T-helper 2 cell treated with Interferon-gamma antibody and Interleukin-4, amounts not matched to agents 5 μg/mL and 100 μg/mL, for 36 hours (primary cell): ENCODE data around the gene HNRNPL.
"Not testable (repeated sequence)": the region's sequence is repeated elsewhere in the genome, so short reads cannot be mapped to it uniquely, and the experiment has no call there.

Experiments
- DNase-seq: peaks from one replicate; pipeline ENCODE4 v3.0.0; 2021; ENCODE audit warnings: low spot score
- H3K27ac Mint-ChIP-seq: one replicate; pipeline ENCODE4 v1.8.0; 2021; ENCODE audit warnings: mild to moderate bottlenecking, mixed read lengths
- H3K27me3 Mint-ChIP-seq: one replicate; pipeline ENCODE4 v1.8.0; 2021; ENCODE audit warnings: low read depth, mixed read lengths
- H3K36me3 Mint-ChIP-seq: one replicate; pipeline ENCODE4 v1.8.0; 2021; ENCODE audit warnings: low read depth, mixed read lengths
- H3K4me1 Mint-ChIP-seq: one replicate; pipeline ENCODE4 v1.8.0; 2021; ENCODE audit warnings: low read depth, mixed read lengths
- H3K4me3 Mint-ChIP-seq: one replicate; pipeline ENCODE4 v1.8.0; 2022; ENCODE audit warnings: mild to moderate bottlenecking, moderate library complexity, mixed read lengths
- H3K9me3 Mint-ChIP-seq: one replicate; pipeline ENCODE4 v1.8.0; 2021; ENCODE audit warnings: mixed read lengths

Gene HNRNPL

DNA sequence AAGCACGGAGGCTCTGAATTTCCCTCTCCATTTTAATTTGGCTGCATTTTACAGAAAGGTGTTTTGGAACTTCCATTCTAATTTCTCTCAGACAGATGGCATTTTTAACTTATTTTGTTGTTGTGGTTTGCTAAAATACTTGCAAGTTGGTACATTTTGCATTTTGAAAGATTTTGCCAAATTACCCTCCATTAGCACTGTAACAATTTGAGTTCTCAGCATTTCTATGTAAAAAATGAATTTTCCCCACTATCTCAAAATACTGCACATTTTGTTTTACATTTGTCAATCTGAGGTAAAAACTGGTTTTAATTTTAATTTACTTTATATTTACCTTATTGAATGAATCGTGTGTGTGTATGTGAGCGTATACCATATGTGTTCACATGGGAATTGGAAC, 7.0 kb upstream of the HNRNPL start:
- no peaks in the 10 kb centered on the region for H3K36me3 Mint-ChIP-seq
- no peak for DNase-seq
- no peaks in the 10 kb centered on the region for H3K27me3 Mint-ChIP-seq
- H3K9me3 Mint-ChIP-seq, result peaks cover 4% of the 10 kb centered on the region
- H3K27ac Mint-ChIP-seq, result peak overlapping the region; percentile 74
- H3K4me1 Mint-ChIP-seq, result peaks cover 21% of the 10 kb centered on the region
- H3K4me3 Mint-ChIP-seq, result peak overlapping the region; percentile 54

GRCh38 chr19:38855751-38856150, 6.0 kb upstream of the HNRNPL start:
- peaks cover 25% of the 10 kb centered on the region for H3K4me1 Mint-ChIP-seq
- not testable (repeated sequence) for H3K4me3 Mint-ChIP-seq, H3K36me3 Mint-ChIP-seq, H3K9me3 Mint-ChIP-seq, H3K27me3 Mint-ChIP-seq, H3K27ac Mint-ChIP-seq, DNase-seq

- not testable (repeated sequence) for H3K36me3 Mint-ChIP-seq, H3K4me3 Mint-ChIP-seq, H3K27me3 Mint-ChIP-seq, DNase-seq, H3K9me3 Mint-ChIP-seq, H3K27ac Mint-ChIP-seq
- peaks cover 26% of the 10 kb centered on the region for H3K4me1 Mint-ChIP-seq
Observed at GRCh38 chr19:38854961-38855360, 5.2 kb upstream of the HNRNPL start.

GRCh38 chr19:38853214-38853613, 3.4 kb upstream of the HNRNPL start:
- Mint-ChIP-seq H3K27me3 (no peaks in the 10 kb centered on the region), H3K4me1 (peaks cover 30% of the 10 kb centered on the region), H3K27ac (peak overlapping the region; percentile 97), H3K36me3 (peaks cover 10% of the 10 kb centered on the region), H3K4me3 (peak overlapping the region; percentile 95), H3K9me3 (peaks cover 4% of the 10 kb centered on the region)
- no peak for DNase-seq

GRCh38 chr19:38852231-38853044, 2.7 kb upstream of the HNRNPL start:
- Mint-ChIP-seq H3K27ac (peak overlapping the region; percentile 97), H3K27me3 (no peaks in the 10 kb centered on the region), H3K36me3 (peaks cover 17% of the 10 kb centered on the region), H3K9me3 (peaks cover 4% of the 10 kb centered on the region), H3K4me3 (peak overlapping the region; percentile 95), H3K4me1 (peaks cover 34% of the 10 kb centered on the region)
- peak; percentile 70 for DNase-seq

DNA sequence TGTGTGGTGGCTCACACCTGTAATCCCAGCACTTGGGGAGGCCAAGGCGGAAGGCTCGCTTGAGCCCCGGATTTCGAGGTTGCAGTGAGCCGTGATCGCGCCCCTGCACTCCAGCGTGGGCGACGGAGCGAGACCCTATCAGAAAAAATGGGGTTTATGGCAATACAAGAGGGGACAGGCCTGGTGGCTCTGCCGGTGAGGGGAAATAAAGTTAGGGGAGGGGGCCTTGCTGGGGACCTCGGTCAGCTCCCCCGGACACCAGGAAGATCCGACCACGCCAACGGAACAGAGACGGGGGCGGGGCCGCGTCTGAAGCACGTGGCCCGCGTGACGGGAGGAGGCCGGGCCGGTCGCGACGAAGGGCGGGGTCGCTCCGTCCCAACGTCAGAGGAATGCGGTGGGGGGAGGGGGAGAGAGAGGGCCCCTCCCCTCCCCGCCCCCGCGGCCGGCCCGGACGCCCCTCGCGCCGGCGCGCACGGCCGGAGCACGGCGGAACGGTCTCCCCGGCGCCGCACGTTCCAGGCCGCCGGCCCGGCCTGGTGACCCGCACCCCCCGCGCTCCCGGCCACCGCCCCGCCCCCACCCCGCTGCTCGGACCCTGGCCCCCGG, 1.9 kb upstream of the HNRNPL start:
- H3K27me3 Mint-ChIP-seq, result no peaks in the 10 kb centered on the region
- peaks cover 25% of the 10 kb centered on the region for H3K36me3 Mint-ChIP-seq
- H3K4me3 Mint-ChIP-seq, result peak overlapping the region; percentile 86
- peak; percentile 92 for DNase-seq
- peak overlapping the region; percentile 100 for H3K27ac Mint-ChIP-seq
- peaks cover 36% of the 10 kb centered on the region for H3K4me1 Mint-ChIP-seq
- H3K9me3 Mint-ChIP-seq, result peaks cover 3% of the 10 kb centered on the region

DNA sequence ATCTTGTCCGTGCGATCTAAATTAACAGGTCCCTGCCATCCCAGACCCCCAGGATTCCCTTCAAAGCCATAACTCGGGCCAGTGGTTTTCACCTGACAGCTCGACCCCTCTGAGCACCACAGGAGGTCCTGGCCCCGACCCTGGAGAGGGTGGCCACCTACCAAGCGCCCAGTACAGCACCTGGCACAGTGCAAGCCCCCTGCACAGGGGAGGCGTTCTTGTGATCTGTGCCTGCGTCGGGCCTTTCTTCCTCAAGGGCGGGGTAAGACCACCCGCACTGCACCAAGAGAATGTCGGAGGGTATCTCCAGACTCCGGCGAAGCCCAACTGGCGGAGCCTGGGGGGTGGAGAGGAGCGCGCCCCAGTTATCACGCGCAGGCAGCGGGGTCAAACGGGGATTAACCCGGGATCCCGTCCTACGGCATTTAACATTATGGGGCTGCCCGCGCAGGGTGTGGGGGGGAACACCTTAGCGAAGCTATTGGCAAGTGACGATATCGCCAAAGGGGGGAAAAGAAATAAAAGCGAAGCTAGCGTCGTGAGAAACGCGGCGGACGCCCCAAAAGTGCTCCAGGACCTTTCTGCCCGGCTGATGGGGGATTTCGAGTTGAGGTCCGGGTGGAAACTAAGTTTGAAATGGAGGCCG, 1.3 kb upstream of the HNRNPL start:
- H3K27ac Mint-ChIP-seq, result peak overlapping the region; percentile 100
- DNase-seq, result no peak
- peak overlapping the region; percentile 86 for H3K4me3 Mint-ChIP-seq
- peaks cover 29% of the 10 kb centered on the region for H3K36me3 Mint-ChIP-seq
- H3K9me3 Mint-ChIP-seq, result no peaks in the 10 kb centered on the region
- H3K4me1 Mint-ChIP-seq, result peaks cover 37% of the 10 kb centered on the region
- H3K27me3 Mint-ChIP-seq, result no peaks in the 10 kb centered on the region

GRCh38 chr19:38850436-38850975, 720 bp upstream of the HNRNPL start:
- Mint-ChIP-seq H3K36me3 (peaks cover 35% of the 10 kb centered on the region), H3K4me3 (peak overlapping the region; percentile 86), H3K27me3 (no peaks in the 10 kb centered on the region), H3K4me1 (peaks cover 43% of the 10 kb centered on the region), H3K9me3 (no peaks in the 10 kb centered on the region), H3K27ac (peak overlapping the region; percentile 100)
- DNase-seq, result no peak

- H3K4me1 Mint-ChIP-seq, result peaks cover 49% of the 10 kb centered on the region
- peaks cover 45% of the 10 kb centered on the region for H3K36me3 Mint-ChIP-seq
- no peaks in the 10 kb centered on the region for H3K9me3 Mint-ChIP-seq
- H3K27ac Mint-ChIP-seq, result peak overlapping the region; percentile 100
- H3K27me3 Mint-ChIP-seq, result no peaks in the 10 kb centered on the region
- H3K4me3 Mint-ChIP-seq, result peak overlapping the region; percentile 96
- DNase-seq, result peak; percentile 97
Observed at GRCh38 chr19:38849147-38849859, 483 bp downstream of the HNRNPL start.

- no peak for DNase-seq
- H3K4me1 Mint-ChIP-seq, result peaks cover 56% of the 10 kb centered on the region
- peaks cover 53% of the 10 kb centered on the region for H3K36me3 Mint-ChIP-seq
- H3K27ac Mint-ChIP-seq, result peak overlapping the region; percentile 100
- H3K27me3 Mint-ChIP-seq, result no peaks in the 10 kb centered on the region
- H3K9me3 Mint-ChIP-seq, result no peaks in the 10 kb centered on the region
- peak overlapping the region; percentile 96 for H3K4me3 Mint-ChIP-seq
Observed at GRCh38 chr19:38848299-38849146, 1.3 kb downstream of the HNRNPL start.

- no peak for DNase-seq
- Mint-ChIP-seq H3K36me3 (peaks cover 76% of the 10 kb centered on the region), H3K4me3 (peak overlapping the region; percentile 17), H3K27ac (no peak overlapping the region), H3K4me1 (peaks cover 68% of the 10 kb centered on the region), H3K9me3 (no peaks in the 10 kb centered on the region), H3K27me3 (no peaks in the 10 kb centered on the region)
Observed at GRCh38 chr19:38846097-38846496, 3.7 kb downstream of the HNRNPL start.

DNA sequence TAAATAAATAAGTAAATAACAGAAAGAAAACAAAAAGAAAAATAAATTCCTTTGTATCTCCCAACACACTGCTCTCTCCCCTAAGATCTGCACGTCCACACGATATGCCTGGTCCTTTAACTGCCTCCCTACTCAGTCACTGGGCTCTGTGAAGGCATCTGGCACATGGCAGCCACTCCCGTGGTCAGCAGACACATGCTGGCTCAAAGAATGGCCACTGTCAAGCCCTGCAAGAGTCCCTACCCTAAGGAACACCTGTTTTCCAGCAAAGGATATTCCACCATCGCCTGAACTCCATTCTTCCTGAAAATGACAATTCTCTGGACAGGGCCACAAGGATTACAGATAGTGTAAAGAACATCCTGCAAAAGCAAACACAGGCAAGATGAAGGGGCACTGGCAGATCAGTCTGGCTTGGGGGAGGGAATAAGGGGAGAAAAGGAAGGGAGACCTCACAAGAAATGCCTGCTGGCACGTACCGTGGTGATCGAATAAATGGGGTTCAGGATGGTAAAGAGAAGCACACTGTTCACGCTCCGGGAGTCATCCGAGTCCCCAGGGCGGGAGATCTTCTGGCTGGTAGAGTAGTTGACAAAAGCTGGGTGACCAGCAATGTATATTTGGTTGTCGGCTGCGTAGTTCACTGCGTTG, 4.3 kb downstream of the HNRNPL start:
- peaks cover 82% of the 10 kb centered on the region for H3K36me3 Mint-ChIP-seq
- H3K4me1 Mint-ChIP-seq, result peaks cover 68% of the 10 kb centered on the region
- no peak for DNase-seq
- peak overlapping the region; percentile 44 for H3K4me3 Mint-ChIP-seq
- no peaks in the 10 kb centered on the region for H3K27me3 Mint-ChIP-seq
- H3K9me3 Mint-ChIP-seq, result no peaks in the 10 kb centered on the region
- H3K27ac Mint-ChIP-seq, result peak overlapping the region; percentile 70
